ENCODE data around the gene ST3GAL2.

GRCh38 chr16:70437582-70438557, 1.0 kb downstream of the ST3GAL2 start:
- TF ChIP-seq, protein P1, sequence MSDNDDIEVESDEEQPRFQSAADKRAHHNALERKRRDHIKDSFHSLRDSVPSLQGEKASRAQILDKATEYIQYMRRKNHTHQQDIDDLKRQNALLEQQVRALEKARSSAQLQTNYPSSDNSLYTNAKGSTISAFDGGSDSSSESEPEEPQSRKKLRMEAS (IDR thresholded peaks at IDR 0.05), result no peak
- TF ChIP-seq RAD21 (IDR thresholded peaks at IDR 0.05; ENCODE audit: low read depth), result no peak
